Measurements from ENCODE around the gene HACD4.

DNA sequence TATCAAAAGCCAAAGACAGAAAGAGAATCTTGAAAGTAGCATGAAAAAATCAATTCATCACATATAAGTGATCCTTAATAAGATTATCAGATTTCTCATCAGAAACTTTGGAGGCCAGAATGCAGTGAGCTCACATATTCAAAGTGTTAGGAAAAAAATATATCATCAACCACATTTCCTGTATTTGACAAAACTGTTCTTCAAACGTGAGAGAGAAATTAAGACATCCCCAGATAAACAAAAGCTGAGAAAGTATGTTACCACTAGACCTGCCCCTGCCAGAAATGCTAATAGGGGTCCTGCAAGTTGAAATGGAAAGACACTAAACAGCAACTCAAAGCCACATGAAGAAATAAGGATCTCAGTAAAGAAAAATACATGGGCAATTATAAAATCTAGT lies 29.9 kb downstream of the HACD4 start:
- TF ChIP-seq TAF1 (IDR thresholded peaks at IDR 0.05; ENCODE audit: low read depth), result no peak
- TF ChIP-seq, protein P1, sequence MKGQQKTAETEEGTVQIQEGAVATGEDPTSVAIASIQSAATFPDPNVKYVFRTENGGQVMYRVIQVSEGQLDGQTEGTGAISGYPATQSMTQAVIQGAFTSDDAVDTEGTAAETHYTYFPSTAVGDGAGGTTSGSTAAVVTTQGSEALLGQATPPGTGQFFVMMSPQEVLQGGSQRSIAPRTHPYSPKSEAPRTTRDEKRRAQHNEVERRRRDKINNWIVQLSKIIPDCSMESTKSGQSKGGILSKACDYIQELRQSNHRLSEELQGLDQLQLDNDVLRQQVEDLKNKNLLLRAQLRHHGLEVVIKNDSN (IDR thresholded peaks at IDR 0.05), result no peak
- TF ChIP-seq NFIC (IDR thresholded peaks at IDR 0.05), result no peak
- TF ChIP-seq, protein P2, sequence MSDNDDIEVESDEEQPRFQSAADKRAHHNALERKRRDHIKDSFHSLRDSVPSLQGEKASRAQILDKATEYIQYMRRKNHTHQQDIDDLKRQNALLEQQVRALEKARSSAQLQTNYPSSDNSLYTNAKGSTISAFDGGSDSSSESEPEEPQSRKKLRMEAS (IDR thresholded peaks at IDR 0.05), result no peak
- TF ChIP-seq TCF12 (IDR thresholded peaks at IDR 0.05; ENCODE audit: low read depth), result no peak
- no peak for TF ChIP-seq CEBPB (IDR thresholded peaks at IDR 0.05)
- no peak for TF ChIP-seq YY1 (IDR thresholded peaks at IDR 0.05; ENCODE audit: low read depth)
- TF ChIP-seq CREB1 (IDR thresholded peaks at IDR 0.05; ENCODE audit: low read depth), result no peak
